ENCODE data around the gene ATP1A3. TPM values are rescaled to one million over a fixed set of nuclear protein-coding genes. Genes with fewer than 3 reads are reported as not detected.

The ATP1A3 gene
- total RNA-seq, 3 donors from 2014 or later = not detected

DNA sequence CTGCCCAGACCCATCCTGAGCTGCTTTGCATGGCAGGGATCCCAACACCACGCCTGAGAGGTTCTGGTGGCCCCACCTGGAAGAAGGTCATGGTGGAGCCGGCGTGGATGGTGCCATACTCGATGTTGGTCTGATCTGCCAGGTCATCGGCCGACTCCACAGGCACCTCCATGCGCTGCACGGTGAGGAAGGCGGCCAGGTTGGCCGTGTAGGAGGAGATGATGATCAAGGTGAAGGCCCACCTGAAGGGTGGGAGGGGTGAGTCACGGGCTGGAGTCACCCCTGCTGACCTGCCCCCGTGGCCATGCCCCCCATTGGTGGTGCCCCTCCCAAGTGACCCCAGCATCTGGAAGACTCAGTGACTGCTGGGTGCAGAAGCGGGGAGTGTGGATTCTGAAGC is 12.5 kb upstream of the ATP1A3 start:
- TF ChIP-seq, protein P1, sequence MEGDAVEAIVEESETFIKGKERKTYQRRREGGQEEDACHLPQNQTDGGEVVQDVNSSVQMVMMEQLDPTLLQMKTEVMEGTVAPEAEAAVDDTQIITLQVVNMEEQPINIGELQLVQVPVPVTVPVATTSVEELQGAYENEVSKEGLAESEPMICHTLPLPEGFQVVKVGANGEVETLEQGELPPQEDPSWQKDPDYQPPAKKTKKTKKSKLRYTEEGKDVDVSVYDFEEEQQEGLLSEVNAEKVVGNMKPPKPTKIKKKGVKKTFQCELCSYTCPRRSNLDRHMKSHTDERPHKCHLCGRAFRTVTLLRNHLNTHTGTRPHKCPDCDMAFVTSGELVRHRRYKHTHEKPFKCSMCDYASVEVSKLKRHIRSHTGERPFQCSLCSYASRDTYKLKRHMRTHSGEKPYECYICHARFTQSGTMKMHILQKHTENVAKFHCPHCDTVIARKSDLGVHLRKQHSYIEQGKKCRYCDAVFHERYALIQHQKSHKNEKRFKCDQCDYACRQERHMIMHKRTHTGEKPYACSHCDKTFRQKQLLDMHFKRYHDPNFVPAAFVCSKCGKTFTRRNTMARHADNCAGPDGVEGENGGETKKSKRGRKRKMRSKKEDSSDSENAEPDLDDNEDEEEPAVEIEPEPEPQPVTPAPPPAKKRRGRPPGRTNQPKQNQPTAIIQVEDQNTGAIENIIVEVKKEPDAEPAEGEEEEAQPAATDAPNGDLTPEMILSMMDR (IDR thresholded peaks at IDR 0.05) = no peak
- no peak for TF ChIP-seq POLR2A (IDR thresholded peaks at IDR 0.05)
- TF ChIP-seq POLR2AphosphoS5 (IDR thresholded peaks at IDR 0.05) = no peak
- intact Hi-C loops (cut with DNase I; ENCODE audit: low total_unique reads) = no loop called here
- Histone ChIP-seq H3K27me3 (peaks cover 0 to 23% of the 10 kb centered on the region in 2 donors), H3K4me1 (no peaks in the 10 kb centered on the region), H3K27ac (no peak overlapping the region), H3K4me3 (no peak overlapping the region), H3K9me3 (no peaks in the 10 kb centered on the region), H3K36me3 (no peaks in the 10 kb centered on the region)
- DNase-seq (ENCODE audit: low spot score in 2 of 2) = no peak

DNA sequence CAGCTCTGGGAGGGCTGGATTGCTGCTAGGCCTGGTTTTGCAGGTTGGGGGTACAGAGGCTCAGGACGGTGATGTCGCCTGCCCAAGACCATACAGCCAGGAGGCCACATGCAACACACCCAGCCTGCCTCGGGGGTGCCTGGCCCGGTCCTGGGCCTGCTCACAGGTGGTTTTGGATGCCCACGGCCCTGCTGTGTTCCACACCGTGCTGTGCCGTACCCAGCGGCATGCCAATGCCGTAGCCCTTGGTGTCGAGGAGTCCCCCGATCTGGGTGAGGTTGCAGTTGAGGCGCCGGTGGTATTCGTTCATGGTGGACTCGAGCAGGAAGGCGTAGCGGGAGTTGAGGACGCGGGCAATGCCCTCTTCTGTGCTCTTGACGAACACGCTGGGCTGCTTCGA is 11.5 kb upstream of the ATP1A3 start:
- intact Hi-C loops (cut with DNase I; ENCODE audit: low total_unique reads) = no loop called here
- Histone ChIP-seq H3K36me3 (no peaks in the 10 kb centered on the region), H3K4me1 (no peaks in the 10 kb centered on the region)

DNA sequence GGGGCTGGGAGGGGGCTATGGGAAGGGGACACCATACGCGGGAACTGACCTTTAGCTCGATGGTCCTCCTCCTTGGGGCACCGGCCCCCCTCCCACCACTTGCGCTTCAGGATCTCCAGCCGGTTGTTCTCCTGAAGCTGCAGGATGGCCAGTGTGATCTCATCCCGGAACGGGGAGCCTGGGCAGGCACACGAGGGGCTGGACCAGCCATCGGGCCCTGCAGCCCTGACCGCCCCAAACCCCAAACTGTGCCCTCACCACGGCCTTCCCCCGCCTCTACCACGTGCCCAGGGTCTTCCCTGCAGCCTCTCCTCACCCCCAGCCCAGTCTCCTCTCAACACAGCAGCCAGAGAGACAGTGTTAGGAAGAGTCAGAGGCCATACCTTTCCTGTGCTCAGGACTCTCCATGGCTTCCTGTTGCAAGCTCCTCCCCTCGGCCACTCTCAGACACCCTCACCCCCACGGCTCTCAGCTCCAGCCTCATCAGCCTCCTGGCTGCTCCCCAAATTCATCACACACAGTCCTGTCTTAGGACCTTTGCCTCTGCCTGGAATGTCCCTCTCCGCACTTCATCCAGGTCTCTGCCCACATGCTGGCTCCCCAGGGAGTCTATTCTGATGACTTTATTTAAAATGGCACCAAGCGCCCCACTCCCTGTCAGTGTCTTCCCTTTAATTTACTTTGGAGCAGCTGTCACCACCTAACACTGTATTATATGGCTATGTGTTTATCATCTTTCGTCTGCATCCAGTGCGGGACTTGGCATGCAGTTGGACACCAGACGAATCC is 9.7 kb upstream of the ATP1A3 start:
- no peak overlapping the region for H3K4me3 ChIP-seq
- TF ChIP-seq, protein P1 (IDR thresholded peaks at IDR 0.05) = no peak
- TF ChIP-seq POLR2A (IDR thresholded peaks at IDR 0.05) (no peak), POLR2AphosphoS5 (IDR thresholded peaks at IDR 0.05) (no peak)
- DNase-seq (ENCODE audit: low spot score in 2 of 2) = no peak
- H3K27ac ChIP-seq = no peak overlapping the region
- H3K27me3 ChIP-seq = peaks cover 0 to 48% of the 10 kb centered on the region in 2 donors
- H3K4me1 ChIP-seq = no peaks in the 10 kb centered on the region
- H3K36me3 ChIP-seq = no peaks in the 10 kb centered on the region
- intact Hi-C loops (cut with DNase I; ENCODE audit: low total_unique reads) = no loop called here
- H3K9me3 ChIP-seq = no peaks in the 10 kb centered on the region

More for the DNA sequence above, 11.5 kb upstream of the ATP1A3 start:
- Histone ChIP-seq H3K4me3 (no peak overlapping the region), H3K27me3 (peaks cover 0 to 32% of the 10 kb centered on the region in 2 donors), H3K27ac (no peak overlapping the region), H3K9me3 (no peaks in the 10 kb centered on the region)
- no peak for DNase-seq (ENCODE audit: low spot score in 2 of 2)
- TF ChIP-seq POLR2A (IDR thresholded peaks at IDR 0.05) (no peak), POLR2AphosphoS5 (IDR thresholded peaks at IDR 0.05) (no peak)
- TF ChIP-seq, protein P1 (IDR thresholded peaks at IDR 0.05) = no peak

DNA sequence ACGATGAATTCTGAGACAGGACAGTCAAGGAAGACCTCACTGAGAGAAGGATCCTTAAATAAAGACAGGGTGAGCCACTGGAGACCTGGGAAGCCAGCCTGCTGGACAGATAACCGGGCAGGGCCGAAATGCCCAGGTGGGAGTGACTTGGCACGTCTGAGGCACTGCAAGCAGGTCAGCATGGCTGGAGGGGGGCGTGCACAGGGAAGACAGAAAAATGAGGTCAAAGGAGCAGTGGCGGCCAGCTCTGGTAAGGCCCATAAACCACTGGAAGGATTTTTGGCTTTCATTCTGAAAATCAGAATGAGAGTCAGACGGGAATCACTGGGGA is 5.8 kb upstream of the ATP1A3 start:
- Histone ChIP-seq H3K4me3 (no peak overlapping the region), H3K9me3 (no peaks in the 10 kb centered on the region), H3K27me3 (peaks cover 0 to 87% of the 10 kb centered on the region in 2 donors), H3K27ac (no peak overlapping the region), H3K36me3 (no peaks in the 10 kb centered on the region), H3K4me1 (no peaks in the 10 kb centered on the region)
- intact Hi-C loops (cut with DNase I; ENCODE audit: low total_unique reads) = no loop called here
- TF ChIP-seq, protein P1 (IDR thresholded peaks at IDR 0.05) = no peak
- TF ChIP-seq POLR2A (IDR thresholded peaks at IDR 0.05) (no peak), POLR2AphosphoS5 (IDR thresholded peaks at IDR 0.05) (no peak)
- no peak for DNase-seq (ENCODE audit: low spot score in 2 of 2)

DNA sequence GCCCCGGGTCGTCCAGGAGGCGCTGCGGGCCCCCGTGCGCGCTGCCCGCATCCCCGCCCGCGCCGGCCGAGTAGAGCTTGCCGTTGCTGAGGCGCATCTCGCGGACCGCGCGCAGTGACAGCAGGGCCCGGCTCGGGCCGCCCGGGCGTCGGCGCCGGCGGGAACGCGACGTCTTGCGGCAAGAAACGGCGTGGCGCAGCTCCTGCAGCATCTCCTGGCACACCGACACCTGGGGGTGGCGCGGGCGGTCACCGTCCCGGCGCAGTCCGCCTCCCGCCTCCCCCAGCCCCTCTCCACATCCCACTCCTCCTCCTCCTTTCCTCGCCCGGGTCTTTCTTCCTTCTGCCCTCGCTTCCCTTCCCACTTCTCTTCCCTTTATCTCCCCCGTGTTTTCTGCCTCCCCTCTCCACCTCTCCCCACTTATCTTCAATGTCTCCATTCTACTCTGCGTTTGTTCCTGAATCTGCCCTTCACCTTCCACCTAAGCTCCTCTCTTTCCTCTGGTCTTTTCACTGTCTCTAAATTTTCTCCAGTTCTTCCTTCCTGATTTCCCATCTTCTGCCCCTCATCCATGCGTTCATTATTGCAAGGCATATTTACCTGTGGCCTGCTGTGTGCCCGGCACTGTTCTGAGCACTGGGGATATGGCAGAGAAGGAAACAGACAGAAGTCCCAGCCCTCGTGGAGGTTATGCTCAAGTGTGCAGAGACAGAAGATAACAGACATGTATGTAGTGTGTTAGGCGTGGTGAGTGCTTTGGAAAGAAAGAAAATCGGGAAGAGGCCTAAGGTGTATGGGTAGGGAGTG is 5.2 kb upstream of the ATP1A3 start:
- no peak for DNase-seq (ENCODE audit: low spot score in 2 of 2)
- H3K4me1 ChIP-seq = no peaks in the 10 kb centered on the region
- intact Hi-C loops (cut with DNase I; ENCODE audit: low total_unique reads) = no loop called here
- no peaks in the 10 kb centered on the region for H3K9me3 ChIP-seq
- H3K4me3 ChIP-seq = peak overlapping the region in 1 of 3 donors; percentile 51
- peaks cover under 1 to 91% of the 10 kb centered on the region in 2 donors for H3K27me3 ChIP-seq
- TF ChIP-seq POLR2A (IDR thresholded peaks at IDR 0.05) = no peak
- TF ChIP-seq, protein P1 (IDR thresholded peaks at IDR 0.05) = no peak
- TF ChIP-seq POLR2AphosphoS5 (IDR thresholded peaks at IDR 0.05) = no peak
- no peak overlapping the region for H3K27ac ChIP-seq
- no peaks in the 10 kb centered on the region for H3K36me3 ChIP-seq
